ENCODE data around the gene TMEM181.

Gene TMEM181

GRCh38 chr6:158565122-158565429, 5.2 kb downstream of the TMEM181 start:
- no peak for DNase-seq

- no peak for DNase-seq
Measured at GRCh38 chr6:158565482-158566040, 5.7 kb downstream of the TMEM181 start.

DNA sequence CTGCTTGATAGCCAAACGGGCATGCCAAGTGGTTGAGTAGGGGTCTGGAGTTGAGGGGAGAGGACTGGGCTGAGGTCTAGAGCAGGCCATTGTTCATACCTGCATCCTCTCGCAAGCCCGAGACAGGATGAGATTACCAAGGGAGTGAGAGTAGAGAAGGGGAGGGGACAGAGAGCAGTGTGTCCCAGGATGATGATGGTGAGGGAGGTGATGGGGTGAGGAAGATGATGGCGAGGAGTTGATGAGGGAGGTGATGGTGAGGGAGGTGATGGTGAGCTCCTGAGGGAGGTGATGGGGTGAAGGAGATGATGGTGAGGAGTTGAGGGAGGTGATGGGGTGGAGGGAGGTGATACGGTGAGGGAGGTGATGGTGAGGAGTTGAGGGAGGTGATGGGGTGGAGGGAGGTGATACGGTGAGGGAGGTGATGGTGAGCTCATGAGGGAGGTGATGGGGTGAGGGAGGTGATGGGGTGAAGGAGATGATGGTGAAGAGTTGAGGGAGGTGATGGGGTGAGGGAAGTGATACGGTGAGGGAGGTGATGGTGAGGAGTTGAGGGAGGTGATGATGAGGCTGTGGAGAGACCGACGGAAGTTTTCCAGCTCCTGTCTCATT, 6.4 kb downstream of the TMEM181 start:
- DNase-seq, result no peak

DNA sequence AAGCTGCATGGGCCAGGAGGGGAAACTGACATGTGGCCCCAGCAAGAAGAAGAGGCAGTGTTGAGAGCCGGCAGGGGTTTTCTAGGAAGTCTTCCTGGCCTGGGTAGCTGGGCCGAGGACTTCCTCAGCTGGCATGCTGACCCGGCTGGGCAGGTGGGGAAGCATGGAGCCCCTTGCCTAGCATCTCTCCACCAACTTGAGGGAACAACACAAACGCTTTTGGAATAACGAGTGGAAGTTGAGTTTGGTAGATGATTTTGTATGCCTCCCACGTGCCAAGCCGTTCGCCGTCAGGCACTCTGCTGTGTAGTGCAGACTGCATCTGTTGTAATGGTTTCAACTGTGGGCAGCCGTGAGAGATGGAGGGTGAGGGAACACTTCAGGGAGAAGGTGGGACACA, 7.3 kb downstream of the TMEM181 start:
- no peak for DNase-seq

GRCh38 chr6:158567871-158568401, 8.0 kb downstream of the TMEM181 start:
- DNase-seq, result peak; percentile 13

- no peak for DNase-seq
Measured at GRCh38 chr6:158568549-158568948, 8.7 kb downstream of the TMEM181 start.

- no peak for DNase-seq
Measured at GRCh38 chr6:158569036-158569435, 9.1 kb downstream of the TMEM181 start.

- no peak for DNase-seq
Measured at GRCh38 chr6:158570681-158570962, 10.7 kb downstream of the TMEM181 start.

DNA sequence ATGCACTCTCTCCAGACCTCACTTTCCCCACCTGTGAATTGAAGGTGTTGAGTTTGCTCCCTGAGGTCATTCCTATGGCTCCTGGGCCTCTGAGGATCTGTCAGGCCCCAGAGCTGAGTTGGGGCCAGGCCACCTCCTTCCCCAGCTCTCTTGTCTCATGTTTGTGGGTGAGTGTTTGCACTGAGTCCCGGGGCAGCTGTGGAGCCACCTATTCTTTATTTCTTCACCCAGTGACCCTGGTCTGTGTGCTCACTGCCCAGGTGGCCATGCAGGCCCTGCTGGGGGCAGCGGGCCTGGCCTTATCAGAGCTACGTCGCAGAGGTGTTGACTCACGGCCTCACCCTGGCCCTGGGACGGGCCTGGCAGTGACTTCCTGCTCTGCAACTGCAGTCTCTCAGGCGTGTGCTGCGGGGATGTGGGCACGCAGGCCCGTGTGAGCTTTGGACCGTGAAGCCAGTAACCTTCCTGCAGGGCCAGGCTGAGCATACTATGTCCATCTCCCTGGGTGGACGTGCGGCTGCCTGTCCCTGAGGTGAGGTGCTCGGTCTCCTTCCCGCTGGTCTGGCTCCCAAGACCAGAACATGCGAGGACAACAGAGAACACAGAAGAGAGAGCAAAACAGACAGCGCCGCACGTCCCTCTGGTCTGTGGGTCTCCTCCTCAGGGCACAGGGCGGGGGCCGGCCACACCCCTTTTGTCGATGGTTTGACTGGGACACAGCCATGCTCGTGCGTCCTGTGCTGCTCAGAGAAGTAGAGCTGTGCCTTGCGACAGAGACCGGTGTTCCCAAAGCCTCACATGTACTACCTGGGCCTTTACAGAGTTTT, 12.1 kb downstream of the TMEM181 start:
- DNase-seq, result no peak

DNA sequence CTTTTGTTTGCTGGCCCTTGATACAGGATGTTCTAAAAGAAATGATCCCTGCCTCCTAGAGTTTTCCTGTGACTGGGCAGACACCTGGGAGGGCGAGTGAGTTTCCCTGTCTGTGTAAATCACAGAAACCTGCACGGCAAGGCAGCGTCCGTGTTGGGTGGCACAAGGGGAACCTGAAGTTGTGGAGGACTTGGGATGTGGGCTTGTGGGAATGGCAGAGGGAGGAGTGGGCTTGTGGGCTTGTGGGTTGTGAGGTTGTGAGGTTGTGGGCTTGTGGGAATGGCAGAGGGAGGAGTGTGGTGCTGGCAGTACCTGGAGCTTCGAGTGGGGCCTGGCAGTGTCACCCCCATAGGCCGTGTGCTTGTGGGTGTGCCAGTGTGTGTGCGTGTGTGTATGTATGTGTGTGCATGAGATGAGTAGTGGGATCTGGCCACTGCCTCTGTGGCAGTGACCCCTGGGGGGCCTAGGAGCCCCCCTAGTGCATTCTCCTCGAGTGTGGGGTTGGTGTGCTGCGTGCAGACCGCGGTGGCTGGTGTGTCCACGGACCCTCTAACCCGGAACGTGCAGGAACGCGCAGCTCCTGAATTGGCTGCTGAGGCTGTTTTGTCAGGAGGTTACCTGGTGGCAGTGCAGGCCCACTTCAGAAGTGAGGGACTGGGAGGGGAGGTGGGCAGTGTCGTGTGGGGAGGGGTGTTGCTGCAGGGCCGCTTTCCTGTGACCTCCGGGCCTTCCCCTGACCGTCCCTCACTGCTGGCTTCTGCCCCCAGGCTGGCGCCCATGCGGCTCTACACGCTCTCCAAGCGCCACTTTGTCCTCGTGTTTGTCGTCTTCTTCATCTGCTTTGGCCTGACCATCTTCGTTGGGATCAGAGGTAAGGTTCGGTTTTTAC, 13.0 kb downstream of the TMEM181 start:
- DNase-seq, result no peak

DNA sequence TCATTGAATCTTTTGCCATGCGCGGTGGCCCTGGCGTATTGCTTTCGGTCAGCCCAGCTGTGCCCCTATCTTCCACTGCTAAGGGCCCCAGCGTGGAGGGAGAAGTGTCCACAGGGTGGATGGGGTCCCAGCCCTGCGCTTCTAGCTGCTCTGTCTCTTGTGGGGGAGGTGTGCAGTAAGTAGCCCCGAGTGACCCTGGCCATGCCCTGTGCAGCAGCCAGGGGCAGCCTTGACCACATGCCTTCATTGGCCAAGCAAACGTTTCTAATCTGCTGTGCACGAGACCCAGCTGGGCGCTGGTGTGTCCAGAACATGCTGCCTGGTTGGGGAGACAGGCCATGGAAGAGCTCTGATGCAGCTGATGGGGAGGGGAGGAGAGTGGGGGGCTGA, 13.6 kb downstream of the TMEM181 start:
- no peak for DNase-seq

- DNase-seq, result no peak
Measured at GRCh38 chr6:158574800-158575199, 14.9 kb downstream of the TMEM181 start.

DNA sequence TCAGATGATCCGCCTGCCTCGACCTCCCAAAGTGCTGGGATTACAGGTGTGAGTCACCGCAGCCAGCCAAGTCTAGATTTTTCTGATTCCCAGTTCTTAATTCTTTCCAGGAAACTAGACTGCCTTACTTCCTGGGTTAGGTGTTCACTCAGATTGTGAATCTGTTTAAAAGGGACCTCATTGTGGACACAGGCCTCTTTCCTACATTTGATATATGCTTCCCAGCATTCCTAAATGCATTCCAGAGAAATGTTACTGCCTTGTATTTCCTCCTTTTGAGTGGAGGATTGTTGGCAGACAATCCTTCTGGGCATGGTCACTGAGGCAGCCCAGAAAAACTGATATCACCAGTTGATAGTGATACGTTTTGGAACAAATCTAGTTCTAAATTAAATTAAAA, 15.7 kb downstream of the TMEM181 start:
- no peak for DNase-seq

DNA sequence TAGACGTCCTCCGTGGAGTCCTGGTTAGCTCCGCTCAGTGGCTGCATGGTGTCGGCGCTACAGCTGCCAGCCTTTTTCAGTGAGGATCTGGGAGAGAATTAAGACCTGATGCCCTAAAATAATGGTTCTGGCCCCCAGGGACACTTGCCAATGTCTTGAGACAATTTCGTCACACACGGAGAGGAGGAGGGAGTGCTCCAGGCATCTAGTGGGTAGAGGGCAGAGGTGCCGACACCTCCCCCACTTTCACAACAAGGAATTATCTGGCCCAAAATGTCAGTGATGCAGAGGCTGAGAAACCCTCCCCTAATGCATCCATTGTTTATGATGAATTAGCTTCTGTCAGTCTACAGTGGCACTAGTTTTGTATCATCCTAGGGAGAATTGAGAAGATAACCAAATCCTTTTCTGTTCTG, 24.4 kb downstream of the TMEM181 start:
- DNase-seq, result no peak

GRCh38 chr6:158586652-158587051, 26.8 kb downstream of the TMEM181 start:
- DNase-seq, result no peak

- no peak for DNase-seq
Measured at GRCh38 chr6:158589366-158589765, 29.5 kb downstream of the TMEM181 start.

DNA sequence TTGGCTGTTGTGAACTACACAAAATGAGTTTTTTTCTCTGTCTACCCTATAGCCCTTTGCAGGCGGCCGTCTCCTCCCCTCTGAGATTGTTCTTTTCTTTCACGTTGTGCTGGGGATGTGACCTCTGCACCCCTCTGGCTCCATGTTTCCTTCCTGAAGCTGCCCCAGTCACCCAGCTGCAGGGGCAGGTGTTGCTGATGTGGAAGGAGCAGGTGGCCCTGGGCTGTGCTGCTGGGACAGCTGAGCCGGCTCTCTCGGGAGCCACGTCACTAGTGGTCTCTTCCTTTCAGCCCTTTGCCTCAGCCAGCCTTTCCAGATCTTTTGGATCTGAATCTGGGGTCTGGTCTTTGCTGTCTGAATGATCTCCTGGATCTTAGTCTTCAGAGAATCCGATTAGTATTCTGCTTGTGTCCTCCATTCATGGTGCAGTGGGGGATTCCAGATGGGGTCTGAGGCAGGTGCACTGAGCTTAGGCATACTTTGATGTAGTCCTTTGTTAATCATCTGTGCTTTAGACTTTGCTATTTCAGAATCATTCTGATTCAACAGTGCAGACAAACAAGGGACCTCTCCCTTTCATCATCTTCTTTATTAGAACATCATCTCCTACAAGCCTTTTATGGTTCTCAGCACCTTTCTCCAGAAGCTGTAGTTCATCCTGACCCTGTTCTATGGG, 31.4 kb downstream of the TMEM181 start:
- no peak for DNase-seq

DNA sequence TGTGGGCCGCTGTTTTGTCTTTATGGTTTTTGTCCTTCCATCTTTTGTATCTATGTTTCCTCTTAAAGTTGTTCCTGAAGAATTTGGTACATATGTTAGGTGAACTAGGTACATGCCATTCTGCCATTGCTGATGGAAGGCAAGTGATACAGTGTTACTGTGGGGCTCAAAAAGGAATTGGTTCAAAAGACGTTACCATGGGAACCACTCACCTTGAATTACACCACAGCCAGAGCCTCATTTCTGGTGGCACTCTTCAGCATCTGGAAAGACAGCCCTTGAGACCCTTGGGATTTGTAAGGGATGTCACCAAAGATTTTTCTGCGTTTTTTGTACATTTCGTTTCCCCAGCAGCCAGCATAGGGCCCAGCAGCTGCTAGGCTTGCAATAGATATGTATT, 31.9 kb downstream of the TMEM181 start:
- no peak for DNase-seq

- no peak for DNase-seq
Measured at GRCh38 chr6:158593670-158594069, 33.8 kb downstream of the TMEM181 start.

- DNase-seq, result no peak
Measured at GRCh38 chr6:158595223-158595622, 35.3 kb downstream of the TMEM181 start.

DNA sequence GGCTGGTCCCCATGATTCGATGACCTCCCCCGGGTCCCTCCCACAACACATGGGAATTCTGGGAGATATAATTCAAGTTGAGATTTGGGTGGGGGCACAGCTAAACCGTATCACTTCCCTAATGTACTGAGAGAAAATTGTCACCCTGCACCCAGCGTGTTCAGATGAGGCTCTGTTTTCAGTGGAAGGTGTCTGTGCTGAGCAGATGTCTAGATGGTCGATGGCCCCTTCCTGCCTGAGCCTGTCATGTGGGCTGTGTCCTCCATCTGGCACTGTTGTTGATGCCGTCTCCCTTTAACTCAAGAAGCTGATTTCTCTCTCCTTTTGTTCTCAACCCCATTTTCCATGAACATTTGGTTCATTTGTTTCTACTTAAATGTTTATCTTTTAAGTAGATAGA, 37.0 kb downstream of the TMEM181 start:
- no peak for DNase-seq

DNA sequence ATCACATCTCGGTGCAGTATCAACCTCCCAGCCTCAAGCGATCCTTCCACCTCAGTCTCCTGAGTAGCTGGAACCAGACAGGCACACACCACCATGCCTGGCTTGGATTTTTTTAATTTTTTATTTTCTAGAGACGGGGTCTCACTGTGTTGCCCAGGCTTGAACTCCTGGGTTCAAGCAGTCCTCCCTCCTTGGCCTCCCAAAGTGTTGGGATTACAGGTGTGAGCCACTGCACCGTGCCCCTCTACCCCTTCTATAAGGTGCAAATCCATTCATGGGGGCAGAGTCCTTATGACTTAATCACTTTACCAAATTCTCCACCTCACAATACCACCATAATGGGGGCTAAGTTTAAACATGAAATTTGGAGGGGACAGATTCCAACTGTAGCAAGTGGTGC, 37.7 kb downstream of the TMEM181 start:
- no peak for DNase-seq

DNA sequence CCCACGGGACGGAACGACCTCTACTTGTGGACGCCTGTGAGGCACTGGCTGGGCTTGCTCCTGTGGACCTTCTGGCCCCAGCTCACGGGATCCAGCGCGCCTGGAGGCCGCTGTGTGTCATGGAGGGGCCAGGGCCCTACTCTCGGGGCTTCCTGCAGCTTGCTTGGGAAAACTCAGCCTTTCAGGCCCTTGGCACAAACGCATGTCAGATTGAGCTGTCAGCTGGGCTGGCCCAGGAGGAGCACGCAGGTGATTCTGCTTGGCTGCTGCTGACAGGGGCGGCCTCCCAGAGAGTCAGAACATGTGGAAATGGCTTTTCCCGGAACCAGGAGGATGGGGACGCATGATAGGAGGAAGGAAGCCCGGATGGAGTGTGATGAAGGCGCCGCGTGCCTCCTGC, 39.7 kb downstream of the TMEM181 start:
- no peak for DNase-seq
